ENCODE data around the gene ERFL.
"Not testable (repeated sequence)": the region's sequence is repeated elsewhere in the genome, so short reads cannot be mapped to it uniquely, and the experiment has no call there.

The ERFL gene

GRCh38 chr19:41877916-41878905, 50.0 kb downstream of the ERFL start:
- DNase-seq (ENCODE audit: low spot score) = no peak

- no peak for DNase-seq (ENCODE audit: low spot score)
These were observed 51.1 kb downstream of the ERFL start, which contains the start of gene CD79A for GRCh38 chr19:41876847-41877832. TSS of gene CD79A (plus strand) at chr19:41877279. CDS start at chr19:41877305, 26 bp downstream.

- not testable (repeated sequence) for DNase-seq (ENCODE audit: low spot score)
These were observed 52.3 kb downstream of the ERFL start for GRCh38 chr19:41875973-41876372.

- peak; percentile 83 for DNase-seq (ENCODE audit: low spot score)
These were observed 55.2 kb downstream of the ERFL start for GRCh38 chr19:41872775-41873647.

GRCh38 chr19:41872384-41872774, 55.9 kb downstream of the ERFL start:
- no peak for DNase-seq (ENCODE audit: low spot score)

GRCh38 chr19:41871573-41872383, 56.5 kb downstream of the ERFL start:
- DNase-seq (ENCODE audit: low spot score) = no peak

GRCh38 chr19:41870401-41870873, 57.8 kb downstream of the ERFL start:
- no peak for DNase-seq (ENCODE audit: low spot score)

GRCh38 chr19:41869374-41869955, 58.8 kb downstream of the ERFL start:
- DNase-seq (ENCODE audit: low spot score) = no peak

DNA sequence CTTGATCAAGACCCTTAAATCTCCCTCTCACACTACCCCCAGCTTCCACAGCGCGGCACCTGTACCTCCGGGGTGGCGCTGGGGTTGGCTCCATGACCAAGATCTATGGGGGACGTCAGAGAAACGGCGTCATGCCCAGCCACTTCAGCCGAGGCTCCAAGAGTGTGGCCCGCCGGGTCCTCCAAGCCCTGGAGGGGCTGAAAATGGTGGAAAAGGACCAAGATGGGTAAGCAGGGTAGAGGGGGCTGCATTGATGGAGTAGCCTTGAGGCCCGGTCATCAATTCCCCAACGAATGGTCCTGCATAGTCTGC, 59.3 kb downstream of the ERFL start:
- DNase-seq (ENCODE audit: low spot score) = no peak

- DNase-seq (ENCODE audit: low spot score) = no peak
These were observed 59.9 kb downstream of the ERFL start for GRCh38 chr19:41868120-41868988.

- no peak for DNase-seq (ENCODE audit: low spot score)
These were observed 62.0 kb downstream of the ERFL start for GRCh38 chr19:41866284-41866683.

DNA sequence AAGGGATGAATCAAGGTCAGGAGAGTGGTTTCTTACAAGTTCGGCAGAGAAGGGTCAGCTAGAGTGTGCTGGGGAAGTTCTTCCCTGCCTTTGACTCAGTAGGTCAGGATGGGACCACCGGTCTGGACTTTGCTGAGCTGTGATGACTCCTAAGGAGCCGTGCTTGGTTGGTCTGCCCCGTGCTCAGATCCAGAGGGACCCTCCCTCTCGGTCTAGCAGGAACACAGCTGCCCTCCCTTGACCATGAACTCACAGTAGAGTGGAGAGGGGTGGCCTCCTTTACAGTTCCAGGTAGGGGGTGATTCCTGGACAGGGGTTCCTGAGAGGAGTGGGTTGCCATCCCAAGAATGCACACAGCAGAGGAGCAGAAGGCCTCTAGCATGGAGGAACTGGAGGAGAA, 63.9 kb downstream of the ERFL start:
- no peak for DNase-seq (ENCODE audit: low spot score)

GRCh38 chr19:41863209-41863931, 64.9 kb downstream of the ERFL start:
- no peak for DNase-seq (ENCODE audit: low spot score)

DNA sequence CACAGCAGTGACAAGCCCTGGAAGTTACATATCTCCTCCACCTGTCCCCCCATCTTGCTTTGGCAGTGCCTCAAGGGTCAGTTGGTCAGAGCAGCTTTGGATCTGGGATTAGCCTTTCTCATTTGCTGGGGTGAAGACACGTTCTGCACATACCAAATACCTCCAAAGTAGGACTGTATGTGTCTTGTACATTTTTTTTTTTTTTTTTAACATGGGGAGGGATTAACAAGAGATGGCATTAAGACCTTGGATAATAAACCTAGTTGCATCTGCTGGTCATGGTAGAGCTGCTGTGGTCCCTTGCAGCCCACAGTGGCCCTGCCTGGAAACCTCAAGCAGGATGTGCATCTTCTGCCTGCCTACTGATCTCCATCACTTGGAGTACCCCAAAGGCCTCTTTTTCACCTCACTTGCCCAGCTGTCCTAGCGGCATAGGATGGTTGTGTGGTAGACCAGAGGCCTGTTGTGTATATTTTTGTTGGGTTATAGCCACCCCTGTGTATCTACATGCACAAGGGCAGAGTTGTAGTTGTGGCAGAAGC, 65.7 kb downstream of the ERFL start:
- no peak for DNase-seq (ENCODE audit: low spot score)

DNA sequence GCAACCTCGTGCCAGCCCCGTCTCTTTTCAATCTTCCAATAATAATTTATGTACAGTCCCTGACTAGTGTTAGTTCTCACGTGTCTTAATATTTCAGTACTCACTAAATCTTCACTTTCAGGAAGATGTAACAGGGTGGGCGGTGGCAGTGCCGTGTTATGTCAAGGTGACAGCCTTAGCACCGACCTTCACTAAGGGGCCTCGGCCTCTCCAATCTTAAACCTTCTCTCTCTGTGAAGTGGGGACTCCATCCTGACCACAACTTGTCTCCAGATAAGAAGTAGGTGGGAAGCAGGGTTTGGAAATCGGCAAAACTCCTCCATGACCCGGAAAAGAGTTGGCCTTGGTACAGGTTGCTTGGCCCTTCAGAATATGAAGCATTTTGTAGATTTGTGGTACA, 66.4 kb downstream of the ERFL start:
- DNase-seq (ENCODE audit: low spot score) = no peak

DNA sequence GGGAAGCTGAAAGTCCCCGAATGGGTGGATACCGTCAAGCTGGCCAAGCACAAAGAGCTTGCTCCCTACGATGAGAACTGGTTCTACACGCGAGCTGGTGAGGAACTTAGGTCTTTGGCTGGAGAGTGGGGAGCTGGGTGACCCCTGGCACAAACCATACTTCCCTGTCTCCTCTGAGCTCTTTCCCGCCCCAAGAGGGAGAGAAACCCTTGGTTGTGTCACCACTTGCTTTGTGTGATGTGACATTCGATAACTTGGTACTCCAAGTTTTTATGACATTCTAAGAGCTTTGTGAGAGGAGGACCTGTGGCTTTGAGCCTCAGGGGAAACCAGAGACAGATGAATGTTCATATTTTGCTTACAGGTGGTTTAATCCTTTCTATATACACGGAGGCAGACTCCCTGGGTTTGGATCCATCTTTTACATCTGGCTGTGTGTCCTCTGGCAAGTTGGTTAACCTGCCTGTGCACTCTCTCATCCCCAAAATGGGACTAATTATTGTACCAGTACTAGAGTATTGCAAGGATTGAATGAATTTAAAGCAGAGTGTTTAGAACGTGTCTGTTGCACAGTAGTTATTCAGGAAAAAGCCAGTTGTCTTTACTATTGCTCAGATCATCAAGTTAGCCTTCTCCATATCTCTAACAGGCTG, 67.0 kb downstream of the ERFL start:
- no peak for DNase-seq (ENCODE audit: low spot score)

- DNase-seq (ENCODE audit: low spot score) = no peak
These were observed 67.7 kb downstream of the ERFL start for GRCh38 chr19:41860419-41861115.
